A673 (cell line): ENCODE measurements around the gene GOLGA1. TPM values are rescaled to one million over a fixed set of nuclear protein-coding genes. Genes with fewer than 3 reads are reported as not detected.
"Not testable (repeated sequence)": the region's sequence is repeated elsewhere in the genome, so short reads cannot be mapped to it uniquely, and the experiment has no call there.

Experiments used
- BruUV-seq: library from RNA; stranded (reverse); fragments of 400-500 nt; replicated peaks from 2 replicates; lab custom pipeline; 2021; lab: Mats Ljungman, UMichigan
- CTCF ChIA-PET: fragments of 300-600 bp; sonication (Branson Sonifier 250); formaldehyde crosslinking; loops from one replicate; lab custom pipeline; 2022; ENCODE audit warnings: antibody characterized with exemption; lab: Charles Lee
- POLR2A ChIA-PET: fragments of 300-600 bp; sonication (Branson Sonifier 250); formaldehyde crosslinking; loops from one replicate; lab custom pipeline; 2022; ENCODE audit warnings: antibody characterized with exemption; ENCODE audit not compliant: low non-redundant PET; lab: Charles Lee
- DNase-seq: peaks from one replicate; pipeline ENCODE4 v3.0.0-alpha.2; 2015; ENCODE audit warnings: low spot score
- H3K27ac ChIP-seq: fragments of 200-600 bp; sonication (generic); 2 replicates; pipeline ENCODE4 v1.5.1; 2016; ENCODE audit warnings: mixed run types, low read depth, mild to moderate bottlenecking, mixed read lengths, antibody characterized with exemption, low read length; ENCODE audit not compliant: poor library complexity, severe bottlenecking
- H3K27me3 ChIP-seq: fragments of 200-600 bp; sonication (generic); replicated peaks from 2 replicates; pipeline ENCODE4 v1.6.1; 2017; ENCODE audit warnings: mixed run types, low read depth, mild to moderate bottlenecking, mixed read lengths, antibody characterized with exemption, low read length; ENCODE audit not compliant: insufficient read depth, poor library complexity
- H3K36me3 ChIP-seq: fragments of 200-600 bp; sonication (generic); 2 replicates; pipeline ENCODE4 v1.6.1; 2016; ENCODE audit warnings: mixed run types, mild to moderate bottlenecking, mixed read lengths, antibody characterized with exemption, low read length; ENCODE audit not compliant: insufficient read depth, poor library complexity, severe bottlenecking
- H3K4me1 ChIP-seq: fragments of 200-600 bp; sonication (generic); 2 replicates; pipeline ENCODE4 v1.6.1; 2017; ENCODE audit warnings: mixed run types, mild to moderate bottlenecking, mixed read lengths, antibody characterized with exemption, low read length; ENCODE audit not compliant: insufficient read depth, poor library complexity, severe bottlenecking
- H3K4me3 ChIP-seq: fragments of 200-600 bp; sonication (generic); 2 replicates; pipeline ENCODE4 v1.5.1; 2016; ENCODE audit warnings: low read depth, mixed run types, mild to moderate bottlenecking, mixed read lengths, low read length; ENCODE audit not compliant: poor library complexity, severe bottlenecking
- H3K9me3 ChIP-seq: fragments of 200-600 bp; sonication (generic); 2 replicates; pipeline ENCODE4 v1.6.1; 2016; ENCODE audit warnings: mixed run types, low read depth, mild to moderate bottlenecking, mixed read lengths, antibody characterized with exemption, low read length; ENCODE audit not compliant: poor library complexity, severe bottlenecking
- EZH2 ChIP-seq: fragments of 200-600 bp; sonication (generic); IDR thresholded peaks from 2 replicates; pipeline ENCODE4 v1.6.1; 2017; ENCODE audit warnings: borderline replicate concordance, low read depth, mild to moderate bottlenecking, mixed read lengths, antibody characterized with exemption, low read length; ENCODE audit not compliant: poor library complexity, severe bottlenecking
- intact Hi-C: fragments of 100-400 bp; cut with micrococcal nuclease; formaldehyde crosslinking; loops from one replicate; pipeline ENCODE4 v1.10.0; 2022; ENCODE audit not compliant: unreplicated experiment
- total RNA-seq: library from RNA; stranded (reverse); gene quantifications from 2 replicates; pipeline ENCODE4 v1.2.3, GENCODE V29; 2021
- TF ChIP-seq, protein P1 (sequence below): fragments of 300-800, 200-600 bp; sonication (generic); conservative IDR thresholded peaks from 2 replicates; pipeline ENCODE4 v1.5.1; 2017; ENCODE audit warnings: low read depth, mild to moderate bottlenecking, antibody characterized with exemption, low read length, moderate library complexity, mixed read lengths

The GOLGA1 gene
- total RNA-seq, 1 experiment from 2014 or later, result 21.7 TPM

DNA sequence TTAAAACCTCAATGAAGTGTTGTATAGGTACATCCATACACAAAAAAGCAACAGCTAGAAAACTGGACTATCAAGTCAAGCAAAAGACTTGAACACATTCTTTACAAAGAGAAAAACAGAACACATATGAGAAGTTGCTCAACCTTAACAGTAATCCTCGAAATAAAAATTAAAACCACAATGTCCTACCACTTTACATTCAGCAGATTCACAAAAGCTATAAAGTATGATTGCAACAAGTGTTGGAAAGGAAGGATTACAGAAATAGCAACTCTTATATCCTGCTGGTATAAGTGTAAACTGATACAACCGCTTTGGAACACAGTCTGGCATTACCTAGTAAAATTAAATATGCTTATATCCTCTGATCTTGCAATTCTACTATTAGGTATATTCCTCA is 28.5 kb upstream of the GOLGA1 start:
- H3K27me3 ChIP-seq, result no peaks in the 10 kb centered on the region
- H3K27ac ChIP-seq, result no peak overlapping the region
- peaks cover 9% of the 10 kb centered on the region for H3K36me3 ChIP-seq
- TF ChIP-seq EZH2, result no peak
- TF ChIP-seq, protein P1, sequence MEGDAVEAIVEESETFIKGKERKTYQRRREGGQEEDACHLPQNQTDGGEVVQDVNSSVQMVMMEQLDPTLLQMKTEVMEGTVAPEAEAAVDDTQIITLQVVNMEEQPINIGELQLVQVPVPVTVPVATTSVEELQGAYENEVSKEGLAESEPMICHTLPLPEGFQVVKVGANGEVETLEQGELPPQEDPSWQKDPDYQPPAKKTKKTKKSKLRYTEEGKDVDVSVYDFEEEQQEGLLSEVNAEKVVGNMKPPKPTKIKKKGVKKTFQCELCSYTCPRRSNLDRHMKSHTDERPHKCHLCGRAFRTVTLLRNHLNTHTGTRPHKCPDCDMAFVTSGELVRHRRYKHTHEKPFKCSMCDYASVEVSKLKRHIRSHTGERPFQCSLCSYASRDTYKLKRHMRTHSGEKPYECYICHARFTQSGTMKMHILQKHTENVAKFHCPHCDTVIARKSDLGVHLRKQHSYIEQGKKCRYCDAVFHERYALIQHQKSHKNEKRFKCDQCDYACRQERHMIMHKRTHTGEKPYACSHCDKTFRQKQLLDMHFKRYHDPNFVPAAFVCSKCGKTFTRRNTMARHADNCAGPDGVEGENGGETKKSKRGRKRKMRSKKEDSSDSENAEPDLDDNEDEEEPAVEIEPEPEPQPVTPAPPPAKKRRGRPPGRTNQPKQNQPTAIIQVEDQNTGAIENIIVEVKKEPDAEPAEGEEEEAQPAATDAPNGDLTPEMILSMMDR, result no peak
- DNase-seq, result no peak
- H3K4me3 ChIP-seq, result no peak overlapping the region
- intact Hi-C loops, result no loop called here
- ChIA-PET CTCF (no interaction called here), POLR2A (no interaction called here)
- no peaks in the 10 kb centered on the region for H3K9me3 ChIP-seq
- H3K4me1 ChIP-seq, result no peaks in the 10 kb centered on the region
- BruUV-seq, result no TSS peak

DNA sequence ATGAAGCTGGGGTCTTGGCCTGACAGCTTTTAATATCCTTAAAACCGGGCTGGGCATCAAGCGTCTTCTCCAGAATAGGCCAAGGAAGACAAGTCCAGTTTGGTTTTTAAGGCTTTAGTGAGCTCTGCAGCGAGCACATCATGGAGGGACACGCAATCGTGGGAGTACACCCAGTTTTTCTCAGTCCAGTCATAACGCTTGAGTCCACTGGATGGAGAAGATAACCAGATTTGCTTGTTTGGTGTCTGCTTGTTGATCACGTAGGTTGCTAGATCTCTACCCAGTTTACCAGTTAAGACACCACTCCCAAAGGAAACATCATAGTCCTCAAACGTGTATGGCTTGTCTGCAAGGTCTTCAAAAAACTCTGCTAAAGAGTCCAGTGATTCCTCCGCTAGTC is 27.4 kb upstream of the GOLGA1 start:
- H3K27ac ChIP-seq, result no peak overlapping the region
- POLR2A ChIA-PET, result no interaction called here
- TF ChIP-seq, protein P1, result no peak
- no peak for TF ChIP-seq EZH2
- no peak overlapping the region for H3K4me3 ChIP-seq
- no peaks in the 10 kb centered on the region for H3K4me1 ChIP-seq
- CTCF ChIA-PET, result no interaction called here
- peaks cover 9% of the 10 kb centered on the region for H3K36me3 ChIP-seq
- no TSS peak for BruUV-seq
- DNase-seq, result no peak
- intact Hi-C loops, result no loop called here
- no peaks in the 10 kb centered on the region for H3K9me3 ChIP-seq
- H3K27me3 ChIP-seq, result no peaks in the 10 kb centered on the region

DNA sequence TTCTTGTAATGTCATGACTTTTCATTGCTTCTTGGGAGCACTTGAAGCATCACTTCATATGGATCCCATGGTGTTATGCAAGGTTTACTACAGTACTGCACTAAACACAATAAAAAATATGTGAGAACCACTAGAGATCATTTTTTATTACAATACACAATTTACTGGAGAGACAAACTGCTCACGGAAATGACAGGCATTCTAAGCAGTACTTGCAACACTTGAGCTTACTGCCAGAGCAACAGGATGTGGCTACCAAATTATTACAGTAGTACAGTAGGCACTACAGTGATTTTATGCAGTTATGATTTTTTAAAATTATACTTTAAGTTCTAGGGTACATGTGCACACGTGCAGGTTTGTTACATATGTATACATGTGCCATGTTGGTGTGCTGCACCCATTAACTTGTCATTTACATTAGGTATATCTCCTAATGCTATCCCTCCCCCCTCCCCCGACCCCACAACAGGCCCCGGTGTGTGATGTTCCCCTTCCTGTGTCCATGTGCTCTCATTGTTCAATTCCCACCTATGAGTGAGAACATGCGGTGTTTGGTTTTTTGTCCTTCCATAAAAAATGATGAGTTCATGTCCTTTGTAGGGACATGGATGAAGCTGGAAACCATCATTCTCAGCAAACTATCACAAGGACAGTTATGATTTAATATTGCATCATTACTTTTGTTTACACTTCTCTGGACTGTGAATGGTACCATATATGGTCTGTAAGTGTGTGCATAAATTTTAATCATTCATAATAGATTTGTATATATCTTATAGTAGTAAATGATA is 25.1 kb upstream of the GOLGA1 start:
- H3K4me3 ChIP-seq, H3K27ac ChIP-seq, H3K4me1 ChIP-seq, POLR2A ChIA-PET, BruUV-seq, DNase-seq, H3K9me3 ChIP-seq, H3K36me3 ChIP-seq, intact Hi-C loops, H3K27me3 ChIP-seq, CTCF ChIA-PET: not testable (repeated sequence)

DNA sequence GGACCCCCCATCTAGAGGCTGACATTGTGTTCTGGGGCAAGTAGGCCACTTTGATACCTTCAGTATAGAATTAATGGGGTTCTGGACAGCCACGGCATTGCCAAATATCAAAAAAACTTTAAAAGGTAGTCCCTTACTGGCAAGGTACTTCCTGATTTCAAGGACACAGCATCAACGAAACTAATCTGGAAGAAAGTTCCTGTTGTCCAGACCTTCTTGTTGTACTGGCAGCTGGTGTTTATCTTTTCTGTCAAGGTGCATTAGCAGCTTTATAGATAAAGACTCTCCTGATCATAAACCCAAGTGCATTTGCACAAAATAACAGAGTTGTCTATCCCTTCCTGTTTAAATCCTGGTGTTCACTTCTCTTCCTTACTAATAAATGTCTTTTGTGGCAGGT is 23.7 kb upstream of the GOLGA1 start:
- POLR2A ChIA-PET, result interaction anchor here (0.7 kb wide), 1 partner anchor 32 kb away, joined by 13 read pairs; no protein-coding TSS in a partner anchor
- Histone ChIP-seq H3K27ac (no peak overlapping the region), H3K4me1 (no peaks in the 10 kb centered on the region), H3K36me3 (no peaks in the 10 kb centered on the region), H3K4me3 (no peak overlapping the region), H3K27me3 (no peaks in the 10 kb centered on the region), H3K9me3 (no peaks in the 10 kb centered on the region)
- CTCF ChIA-PET, result no interaction called here
- DNase-seq, result no peak
- intact Hi-C loops, result no loop called here
- TF ChIP-seq EZH2, result no peak
- TF ChIP-seq, protein P1, result no peak
- no TSS peak for BruUV-seq
